ENCODE results near the gene CDK5.
A peak's percentile ranks its signal among the peaks of the same experiment; 100 is the strongest.

The CDK5 gene

DNA sequence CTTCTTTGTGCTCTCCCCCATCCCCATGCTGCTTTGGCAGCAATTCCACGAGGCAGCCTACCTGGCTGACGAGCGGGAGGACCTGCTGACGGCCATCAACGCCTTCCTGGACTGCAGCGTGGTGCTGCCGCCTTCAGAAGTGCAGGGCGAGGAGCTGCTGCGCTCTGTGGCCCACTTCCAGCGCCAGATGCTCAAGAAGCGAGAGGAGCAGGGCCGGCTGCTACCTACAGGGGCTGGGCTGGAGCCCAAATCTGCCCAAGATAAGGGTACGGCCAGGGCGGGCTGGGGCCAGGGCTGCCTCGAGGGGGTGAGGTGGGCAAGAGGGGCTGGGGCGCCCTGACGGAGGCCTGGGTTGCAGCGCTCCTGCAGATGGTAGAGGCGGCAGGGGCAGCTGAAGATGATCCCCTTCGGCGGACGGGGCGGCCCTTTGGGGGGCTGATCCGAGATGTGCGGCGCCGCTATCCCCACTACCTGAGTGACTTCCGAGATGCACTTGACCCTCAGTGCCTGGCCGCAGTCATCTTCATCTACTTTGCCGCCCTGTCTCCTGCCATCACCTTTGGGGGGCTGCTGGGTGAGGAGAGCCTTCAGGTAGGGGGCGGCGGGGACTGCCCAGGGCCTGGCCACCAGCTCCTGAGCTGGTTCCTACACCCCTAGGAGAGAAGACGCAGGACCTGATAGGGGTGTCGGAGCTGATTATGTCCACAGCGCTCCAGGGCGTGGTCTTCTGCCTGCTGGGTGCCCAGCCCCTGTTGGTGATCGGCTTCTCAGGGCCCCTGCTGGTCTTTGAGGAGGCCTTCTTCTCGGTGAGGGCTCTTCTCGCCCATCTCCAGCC, 13.6 kb upstream of the CDK5 start:
- no peak for DNase-seq

DNA sequence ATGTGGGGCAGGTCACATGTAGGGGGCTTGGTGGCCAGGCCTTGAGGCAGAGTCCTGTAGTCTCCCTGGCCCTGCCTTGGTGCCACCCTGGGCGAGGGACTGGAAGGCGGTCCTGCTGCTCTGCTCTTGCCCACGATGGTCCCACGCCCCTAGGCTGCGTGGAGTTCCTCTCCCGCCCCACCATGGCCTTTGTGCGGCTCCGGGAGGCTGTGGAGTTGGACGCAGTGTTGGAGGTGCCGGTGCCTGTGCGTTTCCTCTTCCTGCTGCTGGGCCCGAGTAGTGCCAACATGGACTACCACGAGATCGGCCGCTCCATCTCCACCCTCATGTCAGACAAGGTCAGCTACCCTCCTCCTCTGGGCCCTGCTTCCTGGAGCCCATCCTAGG, 12.9 kb upstream of the CDK5 start:
- no peak for DNase-seq

DNA sequence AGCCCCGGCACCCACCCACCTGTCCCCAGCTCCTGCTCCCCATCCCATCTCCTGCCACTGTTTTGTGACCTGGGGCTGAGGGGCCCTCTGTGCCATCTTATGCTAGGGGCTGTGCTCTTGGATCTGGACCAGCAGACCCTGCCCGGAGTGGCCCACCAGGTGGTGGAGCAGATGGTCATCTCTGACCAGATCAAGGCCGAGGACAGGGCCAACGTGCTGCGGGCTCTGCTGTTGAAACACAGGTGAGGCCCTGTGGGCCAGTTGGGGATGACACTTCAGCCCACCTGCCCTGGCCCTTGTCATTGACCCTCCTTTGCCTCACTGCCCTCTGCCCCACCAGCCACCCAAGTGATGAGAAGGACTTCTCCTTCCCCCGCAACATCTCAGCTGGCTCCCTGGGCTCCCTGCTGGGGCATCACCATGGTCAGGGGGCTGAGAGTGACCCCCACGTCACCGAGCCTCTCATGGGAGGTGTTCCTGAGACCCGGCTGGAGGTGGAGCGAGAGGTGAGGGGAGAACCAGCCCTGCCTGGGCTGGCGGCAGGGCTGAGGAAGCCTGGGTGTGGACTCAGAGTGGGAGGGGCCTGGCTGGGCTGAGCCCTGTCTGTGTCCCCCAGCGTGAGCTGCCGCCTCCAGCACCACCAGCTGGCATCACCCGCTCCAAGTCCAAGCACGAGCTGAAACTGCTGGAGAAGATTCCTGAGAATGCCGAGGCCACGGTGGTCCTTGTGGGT, 12.3 kb upstream of the CDK5 start:
- DNase-seq = no peak

DNA sequence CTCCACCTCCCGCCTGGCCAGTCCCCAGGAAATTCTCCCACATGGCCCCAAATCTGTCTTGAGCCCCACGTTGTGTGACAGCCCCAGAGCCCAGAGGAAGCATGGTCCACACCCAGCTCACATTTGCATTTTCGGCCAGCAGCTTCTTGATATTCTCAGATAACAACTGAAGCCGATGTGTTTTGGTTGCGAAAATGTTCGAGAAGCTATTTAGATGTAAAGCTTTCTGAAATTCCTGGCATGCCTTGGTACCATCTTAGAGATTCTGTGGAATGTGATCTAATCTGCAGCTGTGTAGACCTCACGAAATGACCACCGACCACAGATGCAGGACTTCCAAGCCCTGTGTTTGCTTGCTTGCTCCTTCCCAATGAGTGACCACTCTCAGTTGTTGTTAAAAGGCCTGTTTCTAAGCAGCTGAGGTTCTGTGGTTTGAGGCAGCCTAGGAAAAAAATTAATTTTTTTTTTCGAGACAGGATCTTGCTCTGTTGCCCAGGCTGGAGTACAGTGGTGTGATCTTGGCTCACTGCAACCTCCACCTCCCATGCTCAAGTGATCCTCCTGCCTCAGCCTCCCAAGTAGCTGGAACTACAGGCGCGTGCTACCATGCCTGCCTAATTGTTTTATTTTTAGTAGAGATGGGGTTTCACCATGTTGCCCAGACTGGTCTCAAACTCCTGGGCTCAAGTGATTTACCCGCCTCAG, 10.5 kb upstream of the CDK5 start:
- DNase-seq = no peak

DNA sequence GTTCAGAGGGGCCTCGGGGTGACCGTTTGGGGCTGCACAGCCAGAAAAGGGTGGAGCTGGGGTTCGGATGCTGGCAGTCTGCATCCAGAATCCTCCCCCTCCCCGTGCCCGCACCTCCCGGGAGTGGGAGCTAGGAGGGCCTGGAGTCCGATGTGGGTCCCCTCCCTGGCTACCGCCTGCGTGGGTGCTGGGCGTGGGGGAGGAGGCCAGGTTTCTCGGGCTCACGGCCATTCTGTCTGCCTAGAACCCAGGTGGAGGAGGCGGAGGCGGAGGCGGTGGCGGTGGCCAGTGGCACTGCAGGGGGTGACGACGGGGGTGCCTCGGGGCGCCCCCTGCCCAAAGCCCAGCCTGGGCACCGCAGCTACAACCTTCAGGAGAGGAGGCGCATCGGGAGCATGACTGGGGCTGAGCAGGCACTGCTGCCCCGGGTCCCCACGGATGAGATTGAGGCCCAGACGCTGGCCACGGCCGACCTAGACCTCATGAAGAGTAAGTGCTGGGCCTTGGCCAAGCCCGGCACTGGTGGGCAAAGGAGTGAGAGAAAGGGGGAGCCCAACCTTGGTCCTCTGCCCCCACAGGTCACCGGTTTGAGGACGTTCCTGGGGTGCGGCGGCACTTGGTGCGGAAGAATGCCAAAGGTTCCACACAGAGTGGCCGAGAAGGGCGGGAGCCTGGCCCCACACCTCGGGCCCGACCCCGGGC, 8.7 kb upstream of the CDK5 start:
- no peak for DNase-seq

DNA sequence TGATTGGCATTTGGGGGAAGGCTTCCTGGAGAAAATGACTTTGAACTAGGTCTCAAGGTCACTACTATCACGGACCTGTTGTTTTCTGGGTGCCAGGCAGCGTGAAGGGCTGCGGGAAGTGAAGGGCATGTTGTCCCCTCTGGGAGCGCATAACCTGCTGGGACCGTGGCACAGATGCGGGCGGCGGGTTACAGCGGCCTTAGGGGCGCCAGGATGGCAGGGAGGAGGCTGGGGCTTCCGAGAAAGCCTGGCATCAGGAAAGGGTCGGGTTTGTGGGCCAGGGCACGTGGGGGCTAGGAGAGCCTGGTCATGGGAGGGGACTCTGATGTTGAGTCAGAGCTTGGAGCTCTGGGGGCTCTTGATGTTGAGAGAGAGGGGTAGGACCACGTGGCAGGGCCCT, 7.8 kb upstream of the CDK5 start:
- DNase-seq = no peak

DNA sequence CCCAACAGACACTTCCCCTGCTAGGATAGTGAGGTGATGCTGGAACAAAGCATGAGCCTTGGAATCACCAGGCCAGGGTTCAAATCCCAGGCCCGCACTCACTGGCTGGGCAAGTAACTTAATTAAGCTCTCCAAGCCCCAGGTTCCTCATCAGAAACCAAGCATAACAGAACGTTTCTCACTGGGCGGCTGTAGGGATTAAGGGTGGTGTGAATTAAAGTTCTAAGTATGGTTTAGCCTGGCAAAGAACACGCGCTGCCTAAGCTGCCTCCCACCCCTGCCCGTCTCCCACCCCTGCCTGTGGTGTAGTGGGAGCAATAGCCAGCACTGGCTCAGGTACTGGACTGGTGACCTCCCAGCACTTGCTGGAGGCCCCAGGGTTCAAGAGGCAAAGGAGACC, 7.3 kb upstream of the CDK5 start:
- no peak for DNase-seq

DNA sequence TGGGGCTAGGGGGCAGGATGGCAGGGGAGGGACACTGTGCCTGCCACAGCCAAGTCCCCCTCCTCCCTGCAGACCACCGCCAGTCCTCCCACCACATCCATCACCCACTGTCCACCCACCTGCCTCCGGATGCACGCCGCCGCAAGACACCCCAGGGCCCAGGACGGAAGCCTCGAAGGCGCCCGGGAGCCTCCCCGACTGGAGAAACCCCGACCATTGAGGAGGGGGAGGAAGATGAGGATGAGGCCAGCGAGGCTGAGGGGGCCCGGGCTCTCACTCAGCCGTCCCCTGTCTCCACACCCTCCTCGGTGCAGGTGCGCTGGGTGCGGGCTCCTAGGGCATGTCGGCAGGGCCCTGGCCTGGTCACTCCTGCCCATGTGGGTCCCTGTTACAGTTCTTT, 6.8 kb upstream of the CDK5 start:
- DNase-seq = no peak

DNA sequence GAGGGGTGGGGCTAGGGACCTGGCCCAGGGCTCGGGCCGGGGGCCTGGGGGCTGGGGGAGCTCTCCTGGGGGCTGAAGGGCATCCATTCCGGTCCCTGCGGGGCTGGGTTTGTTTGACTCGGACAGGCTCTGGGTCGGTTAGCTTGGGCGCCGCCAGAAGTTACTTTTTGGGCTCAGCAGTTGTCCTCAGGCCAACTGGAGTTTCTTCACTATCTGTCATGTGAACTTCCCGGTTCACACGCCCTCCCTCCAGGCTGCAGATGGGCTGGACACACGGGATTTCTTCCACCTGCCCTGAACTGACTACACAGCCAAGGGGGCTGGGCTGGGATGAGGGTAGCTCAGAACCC, 5.5 kb upstream of the CDK5 start:
- DNase-seq = no peak

DNA sequence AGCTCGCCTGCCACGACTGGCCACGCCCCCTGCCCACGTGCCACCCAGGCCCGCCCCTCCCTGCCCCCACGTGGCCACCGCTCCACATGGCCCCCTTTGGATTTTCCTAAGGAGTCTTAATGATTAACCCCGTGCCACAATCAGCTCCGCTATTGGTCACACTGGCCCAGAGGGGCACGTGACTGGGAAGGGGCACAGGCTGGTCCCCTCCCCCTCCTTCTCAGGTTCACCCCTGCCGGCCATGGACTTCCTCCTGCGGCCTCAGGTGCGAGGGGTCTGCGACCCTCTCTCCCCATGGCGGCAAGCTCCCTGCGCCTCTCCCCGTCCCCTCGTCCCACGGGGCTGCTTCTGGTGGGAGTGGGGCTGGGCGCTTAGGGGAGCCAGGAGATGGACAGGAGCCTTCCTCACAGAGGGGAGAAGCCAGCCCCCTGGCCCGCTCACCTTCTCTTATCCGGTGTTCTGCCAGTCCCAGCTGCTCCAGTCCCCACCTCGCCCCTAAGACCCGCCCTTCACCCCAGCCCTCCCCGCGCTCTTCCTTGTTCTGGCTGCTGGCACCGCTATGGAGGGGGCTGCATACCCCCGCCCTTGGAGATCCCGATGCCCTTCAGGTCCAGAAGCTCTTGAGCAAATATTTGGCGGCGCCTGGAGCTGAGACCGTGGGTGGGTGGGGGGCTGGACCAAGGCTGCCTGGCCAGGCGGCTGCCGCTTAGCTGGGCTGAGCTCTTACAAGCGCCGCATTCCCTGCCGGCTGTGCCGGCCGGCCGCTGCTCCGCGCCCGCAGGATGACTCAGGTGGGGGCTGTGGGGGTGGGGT, 4.9 kb upstream of the CDK5 start:
- DNase-seq = no peak

DNA sequence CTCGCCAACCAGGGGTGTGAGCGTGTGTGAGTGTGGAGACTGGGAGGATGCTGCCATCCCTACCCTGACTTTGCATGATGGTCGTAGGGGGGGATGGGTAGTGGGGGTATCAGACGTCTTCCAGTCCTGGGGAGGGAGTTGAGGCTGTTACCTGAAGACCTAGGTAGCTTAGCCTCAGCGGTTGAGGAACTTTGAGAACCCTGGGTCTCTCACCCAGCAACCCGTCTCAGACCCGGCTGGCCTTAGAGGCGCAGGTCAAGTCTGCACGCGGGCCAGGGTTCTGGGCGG, 4.4 kb upstream of the CDK5 start:
- no peak for DNase-seq

DNA sequence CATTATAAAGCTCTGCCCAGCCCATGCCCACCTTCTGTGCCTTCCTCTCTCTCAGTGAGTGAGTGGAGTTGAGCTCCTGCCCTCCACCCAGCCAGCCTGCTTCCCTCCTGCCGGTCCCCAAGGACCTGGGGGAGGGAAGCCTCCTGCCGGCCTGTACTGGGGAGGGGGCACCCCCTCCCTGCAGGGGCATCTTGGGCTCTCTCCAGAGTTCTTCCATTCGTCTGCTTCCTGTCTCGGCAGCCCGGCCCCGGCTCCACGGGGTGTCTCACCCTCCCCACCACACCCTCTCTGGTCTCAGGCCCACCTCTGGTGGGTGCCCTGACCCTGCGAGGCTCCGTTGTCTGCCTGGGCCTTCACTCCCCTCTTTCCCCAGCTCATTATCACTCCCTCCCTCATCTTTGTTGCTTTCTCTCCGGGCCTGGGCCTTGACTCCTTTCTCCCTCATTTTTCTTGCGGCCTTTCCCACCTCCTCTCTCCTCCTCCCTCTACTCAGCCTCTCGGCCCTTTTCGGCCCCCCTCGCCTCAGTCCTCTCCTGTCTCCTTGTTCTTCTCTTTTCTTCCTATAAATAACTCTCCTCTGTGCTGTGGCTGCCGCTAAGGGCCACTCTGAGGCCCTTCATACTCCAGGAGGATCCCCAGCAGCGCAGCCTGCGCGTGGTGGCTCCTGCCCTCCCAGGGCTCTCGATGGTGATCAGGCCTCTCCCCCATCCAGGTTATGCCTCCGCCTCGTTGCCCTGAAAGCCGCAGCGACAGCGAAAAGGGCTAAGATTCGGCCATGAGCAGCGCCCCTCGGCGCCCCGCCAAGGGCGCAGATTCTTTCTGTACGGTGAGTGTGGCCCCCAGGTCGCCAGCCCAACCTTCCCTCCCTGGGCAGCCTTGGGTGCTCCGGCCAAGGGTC, 3.8 kb upstream of the CDK5 start:
- no peak for DNase-seq

DNA sequence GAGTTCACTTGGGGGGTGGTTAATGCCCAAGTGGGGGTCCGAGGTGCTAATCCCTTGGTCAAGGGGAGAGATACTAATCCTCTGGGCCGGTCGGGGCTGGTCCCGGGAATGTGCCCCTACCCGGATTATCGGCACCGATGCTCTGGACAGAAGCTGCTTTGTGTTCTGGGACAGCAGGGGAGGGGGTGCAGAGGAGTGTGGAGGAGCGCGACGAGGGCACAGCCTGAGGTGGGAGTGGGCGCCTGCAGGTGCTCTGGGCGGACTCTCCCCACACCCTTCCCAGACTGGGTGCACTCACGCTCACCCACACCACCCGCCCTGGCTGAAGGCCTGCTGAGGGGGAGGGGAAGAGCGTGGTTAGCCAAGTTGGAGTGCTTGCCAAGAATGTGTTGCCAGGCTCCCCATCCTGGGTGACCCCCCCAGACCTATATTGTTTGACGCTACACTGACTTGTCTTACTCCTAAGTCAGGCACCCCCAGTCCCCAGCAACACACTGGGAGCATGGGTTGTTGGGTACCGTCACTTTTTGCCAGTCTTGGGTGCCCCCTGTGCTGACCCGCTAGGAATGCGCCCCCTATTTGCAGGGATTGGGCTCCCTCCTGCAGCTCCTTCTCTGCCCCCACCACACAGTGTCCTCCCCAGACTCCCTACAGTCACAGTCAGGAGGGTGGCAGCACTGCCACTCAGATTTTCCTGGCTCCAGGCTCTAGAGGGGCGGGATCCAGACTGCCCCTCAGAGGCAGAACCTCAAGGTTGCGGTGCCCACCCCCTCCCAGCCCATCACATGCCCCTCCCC, 2.9 kb upstream of the CDK5 start:
- DNase-seq = no peak

DNA sequence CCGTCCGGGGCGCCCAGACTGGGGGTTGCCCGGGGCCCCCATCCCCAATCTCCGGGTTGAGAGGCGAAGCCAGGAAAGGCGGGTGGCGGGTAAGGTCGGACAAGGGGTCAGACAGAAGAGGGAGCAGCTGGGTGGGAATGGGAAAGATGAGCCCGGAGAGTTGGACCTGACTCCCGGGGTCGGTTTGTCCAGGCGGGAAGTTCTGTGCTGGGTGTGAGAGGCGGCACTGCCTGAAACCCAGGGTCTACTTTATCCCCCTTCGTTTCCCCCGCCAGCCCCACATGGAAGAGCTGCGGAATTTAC, 2.4 kb upstream of the CDK5 start:
- DNase-seq = no peak

DNA sequence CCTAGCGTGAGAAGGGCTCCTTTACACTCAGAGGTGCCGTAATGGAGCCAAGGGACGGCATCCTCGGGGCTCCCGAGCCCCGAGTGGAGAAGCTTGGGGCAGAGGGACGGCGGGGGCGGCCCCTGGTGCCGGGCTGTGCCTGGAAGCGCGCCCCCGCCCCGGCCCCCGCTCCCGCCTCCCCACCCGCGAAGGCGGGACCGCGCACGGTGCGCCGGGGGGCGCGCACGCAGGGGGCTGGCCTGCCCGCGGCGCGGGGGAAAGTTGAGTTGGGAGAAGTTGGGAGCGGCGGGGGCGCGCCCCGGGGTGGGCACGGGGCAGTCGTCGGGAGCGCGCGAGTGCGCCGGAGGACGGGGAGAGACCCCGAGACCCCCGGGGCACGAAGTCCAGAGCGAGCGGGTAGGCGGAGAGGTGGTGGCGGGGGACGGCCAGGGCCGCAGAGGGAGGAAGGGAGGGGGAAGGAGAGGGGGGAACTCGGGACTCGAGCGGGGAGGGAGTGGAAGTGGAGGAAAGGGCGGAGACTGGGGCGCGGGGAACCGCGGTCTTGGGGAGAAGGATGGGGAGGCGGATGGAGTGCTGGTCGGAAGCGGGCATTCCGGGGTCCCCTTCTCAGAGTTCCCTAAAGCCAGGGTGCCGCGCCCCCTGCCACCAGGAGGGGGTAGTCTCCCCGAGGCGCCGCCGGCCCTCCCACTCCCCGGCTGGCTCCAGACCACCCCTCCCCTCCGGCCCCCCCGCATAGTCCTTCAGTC, 1.8 kb upstream of the CDK5 start, which contains the start of gene SLC4A2:
Gene SLC4A2, plus strand, starts transcription at position 223 of the 746 bp plus-strand sequence. CDS start 2,399 bp downstream, outside the sequence.
- DNase-seq = no peak

DNA sequence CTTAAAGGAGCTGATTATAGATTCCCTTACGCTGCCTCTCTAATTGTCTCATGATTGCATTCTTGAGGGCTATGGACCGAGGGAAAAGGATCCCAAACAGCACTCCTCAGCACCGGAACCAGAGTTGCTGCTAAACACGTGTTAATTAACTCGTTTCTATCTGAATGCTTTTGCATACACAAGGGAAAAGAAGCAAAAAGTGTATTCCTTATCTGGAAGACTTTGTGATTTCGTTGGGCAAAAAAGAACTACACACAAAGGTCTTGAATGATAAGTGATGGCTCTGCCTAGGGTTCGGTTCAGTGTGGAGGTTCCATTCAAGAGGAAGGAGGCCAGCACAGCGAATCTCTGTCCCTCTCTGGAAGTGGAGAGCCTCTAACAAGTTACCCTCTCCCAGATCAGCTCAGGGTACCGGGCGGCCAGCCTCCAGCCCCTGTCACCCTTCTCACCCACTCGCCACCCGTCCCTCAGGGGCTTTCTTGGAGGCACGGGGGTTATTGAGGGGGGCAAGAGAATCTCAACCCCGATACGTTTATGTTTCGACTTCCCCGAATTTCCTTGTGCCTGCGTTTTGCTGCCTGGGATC, 1.2 kb upstream of the CDK5 start:
- no peak for DNase-seq

DNA sequence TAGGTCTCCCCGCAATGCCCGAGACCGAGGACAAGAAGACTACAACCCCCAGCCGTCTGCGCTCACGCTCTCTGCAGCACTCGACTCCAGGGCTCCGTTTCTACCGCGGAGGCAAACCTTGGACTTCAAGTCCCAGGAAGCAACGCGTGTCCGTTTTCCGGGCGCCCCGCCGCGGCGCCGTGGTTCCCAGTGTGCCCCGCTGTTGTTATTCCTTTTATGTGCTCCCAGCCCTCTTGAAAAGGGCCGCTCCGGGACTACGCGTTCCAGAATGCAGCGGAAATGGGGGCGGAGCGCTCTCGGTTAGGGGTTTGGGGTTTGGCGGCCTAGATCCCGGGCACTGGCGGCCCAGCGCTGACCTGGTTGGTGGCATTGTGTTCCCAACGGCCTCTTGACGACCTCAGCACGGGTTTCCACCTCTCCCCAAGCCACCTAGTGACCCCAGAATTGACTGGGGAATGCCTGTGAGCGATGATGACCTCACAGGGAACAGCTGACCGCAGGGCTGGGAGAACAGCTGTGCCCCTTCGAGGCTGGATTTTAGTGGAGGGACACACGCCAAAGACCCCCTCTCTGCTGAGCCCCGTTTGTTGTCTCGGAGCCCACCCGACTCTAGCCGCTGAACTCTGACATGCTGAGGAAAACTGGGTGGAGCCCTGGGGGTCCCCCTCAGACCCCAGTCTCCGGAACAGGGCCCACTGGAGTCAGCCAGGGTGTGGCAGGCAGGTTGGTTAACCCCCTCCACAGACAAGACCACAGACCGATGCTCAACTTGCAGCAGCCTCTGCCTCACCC, 488 bp upstream of the CDK5 start:
- DNase-seq = peak; percentile 95 to 99

DNA sequence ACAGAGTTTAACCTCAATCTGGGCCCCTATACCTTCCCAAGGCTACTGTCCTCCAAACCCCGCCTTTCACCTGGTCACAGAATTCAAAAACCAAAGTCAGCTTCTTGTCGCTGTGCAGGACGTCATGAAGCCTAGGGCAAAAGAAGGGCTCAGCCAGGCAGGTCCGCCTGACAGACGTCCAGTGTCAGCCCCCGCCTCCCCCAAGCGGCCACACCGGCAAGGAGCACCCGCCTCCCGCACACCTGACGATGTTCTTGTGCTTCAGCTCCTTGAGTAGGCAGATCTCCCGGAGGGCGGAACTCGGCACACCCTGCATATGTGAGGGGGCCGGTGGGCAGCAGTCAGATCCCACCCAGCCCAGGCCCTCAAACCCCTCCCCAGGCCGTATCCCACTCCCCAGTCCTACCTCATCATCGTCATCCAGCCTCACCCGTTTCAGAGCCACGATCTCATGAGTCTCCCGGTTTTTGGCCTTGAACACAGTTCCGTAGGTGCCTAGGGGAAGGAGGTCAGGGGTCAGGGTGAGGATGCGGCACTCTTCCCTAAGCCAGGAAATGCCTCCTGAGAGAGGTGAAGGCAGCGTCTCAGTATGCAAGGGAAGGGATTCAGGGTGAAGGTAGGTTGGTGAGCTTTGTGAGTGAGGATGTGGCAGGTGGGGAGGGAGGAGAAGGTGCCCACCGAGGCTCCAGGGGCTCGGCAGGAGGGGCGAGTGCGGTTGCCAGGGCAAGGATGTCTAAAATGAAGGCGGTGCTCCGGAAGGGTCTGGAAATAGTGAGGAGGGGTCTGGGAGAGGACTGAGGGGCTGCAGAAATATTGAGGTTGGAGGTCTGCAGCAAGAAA, 811 bp downstream of the CDK5 start:
- no peak for DNase-seq
